ENCODE measurements around the gene AMHR2.
A peak's percentile ranks its signal among the peaks of the same experiment; 100 is the strongest.
"Not testable (repeated sequence)": the region's sequence is repeated elsewhere in the genome, so short reads cannot be mapped to it uniquely, and the experiment has no call there.

Gene AMHR2

DNA sequence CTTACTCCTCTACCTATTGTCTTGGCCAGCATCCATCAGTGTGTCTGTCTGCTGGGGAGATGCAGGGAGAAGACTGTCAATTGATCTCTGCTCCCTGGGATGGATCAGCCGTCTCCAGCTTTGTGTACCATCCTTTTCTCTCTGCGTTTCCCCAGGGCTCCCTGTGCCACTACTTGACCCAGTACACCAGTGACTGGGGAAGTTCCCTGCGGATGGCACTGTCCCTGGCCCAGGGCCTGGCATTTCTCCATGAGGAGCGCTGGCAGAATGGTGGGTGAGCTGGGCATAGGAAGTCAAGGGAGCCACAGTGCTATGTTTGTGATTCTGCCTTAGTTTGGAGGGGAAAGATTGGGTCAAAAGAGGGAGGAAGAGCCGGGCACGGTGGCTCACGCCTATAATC lies 5.1 kb downstream of the AMHR2 start:
- Mint-ChIP-seq H3K27ac (no peak overlapping the region), H3K9me3 (no peaks in the 10 kb centered on the region), H3K27me3 (no peaks in the 10 kb centered on the region), H3K4me3 (no peak overlapping the region), H3K4me1 (peaks cover 10% of the 10 kb centered on the region)
- ATAC-seq, result no peak
- DNase-seq, result no peak

DNA sequence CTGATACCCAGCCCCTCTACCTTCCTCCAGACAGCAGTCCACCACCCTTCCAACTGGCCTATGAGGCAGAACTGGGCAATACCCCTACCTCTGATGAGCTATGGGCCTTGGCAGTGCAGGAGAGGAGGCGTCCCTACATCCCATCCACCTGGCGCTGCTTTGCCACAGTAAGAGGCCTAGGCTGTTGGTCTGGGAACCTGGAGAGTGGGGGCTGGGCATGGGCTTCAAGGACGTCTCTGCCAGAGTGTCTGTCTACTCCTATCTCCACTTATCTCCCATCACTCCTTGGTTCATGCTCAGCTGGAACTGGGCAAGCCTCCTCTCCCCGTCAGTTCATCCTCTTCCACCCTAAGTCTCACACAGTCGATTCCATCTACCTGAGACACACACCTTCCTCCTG lies 6.5 kb downstream of the AMHR2 start:
- DNase-seq, result no peak
- H3K4me3 Mint-ChIP-seq, result no peak overlapping the region
- ATAC-seq, result no peak

DNA sequence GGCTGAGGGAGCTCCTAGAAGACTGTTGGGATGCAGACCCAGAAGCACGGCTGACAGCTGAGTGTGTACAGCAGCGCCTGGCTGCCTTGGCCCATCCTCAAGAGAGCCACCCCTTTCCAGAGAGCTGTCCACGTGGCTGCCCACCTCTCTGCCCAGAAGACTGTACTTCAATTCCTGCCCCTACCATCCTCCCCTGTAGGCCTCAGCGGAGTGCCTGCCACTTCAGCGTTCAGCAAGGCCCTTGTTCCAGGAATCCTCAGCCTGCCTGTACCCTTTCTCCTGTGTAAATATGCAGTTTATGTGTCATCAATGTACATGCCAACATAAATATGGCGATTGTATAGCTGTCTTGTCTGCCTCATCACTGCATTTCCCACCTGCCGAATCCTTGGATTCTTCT lies 7.5 kb downstream of the AMHR2 start:
- no peaks in the 10 kb centered on the region for H3K27me3 Mint-ChIP-seq
- no peak overlapping the region for H3K4me3 Mint-ChIP-seq
- no peaks in the 10 kb centered on the region for H3K9me3 Mint-ChIP-seq
- peaks cover 10% of the 10 kb centered on the region for H3K4me1 Mint-ChIP-seq
- ATAC-seq (no peak), DNase-seq (no peak)
- H3K27ac Mint-ChIP-seq, result no peak overlapping the region

More for the DNA sequence above, 6.5 kb downstream of the AMHR2 start:
- no peaks in the 10 kb centered on the region for H3K27me3 Mint-ChIP-seq
- H3K4me1 Mint-ChIP-seq, result peaks cover 10% of the 10 kb centered on the region
- H3K9me3 Mint-ChIP-seq, result no peaks in the 10 kb centered on the region
- no peak overlapping the region for H3K27ac Mint-ChIP-seq

DNA sequence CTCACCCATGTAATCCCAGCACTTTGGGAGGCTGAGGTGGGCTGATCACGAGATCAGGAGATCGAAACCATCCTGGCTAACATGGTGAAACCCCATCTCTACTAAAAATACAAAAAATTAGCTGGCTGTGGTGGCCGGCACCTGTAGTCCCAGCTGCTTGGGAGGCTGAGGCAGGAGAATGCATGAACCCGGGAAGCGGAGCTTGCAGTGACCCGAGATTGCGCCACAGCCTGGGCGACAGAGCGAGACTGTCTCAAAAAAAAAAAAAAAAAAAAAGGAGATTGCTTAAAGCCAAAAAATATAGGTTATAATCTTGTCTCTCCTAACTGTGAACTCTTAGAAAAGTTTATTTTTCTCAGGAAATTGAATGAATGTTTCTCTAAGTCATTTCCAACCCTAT lies 11.7 kb downstream of the AMHR2 start:
- H3K9me3 Mint-ChIP-seq, H3K27ac Mint-ChIP-seq, ATAC-seq: not testable (repeated sequence)

DNA sequence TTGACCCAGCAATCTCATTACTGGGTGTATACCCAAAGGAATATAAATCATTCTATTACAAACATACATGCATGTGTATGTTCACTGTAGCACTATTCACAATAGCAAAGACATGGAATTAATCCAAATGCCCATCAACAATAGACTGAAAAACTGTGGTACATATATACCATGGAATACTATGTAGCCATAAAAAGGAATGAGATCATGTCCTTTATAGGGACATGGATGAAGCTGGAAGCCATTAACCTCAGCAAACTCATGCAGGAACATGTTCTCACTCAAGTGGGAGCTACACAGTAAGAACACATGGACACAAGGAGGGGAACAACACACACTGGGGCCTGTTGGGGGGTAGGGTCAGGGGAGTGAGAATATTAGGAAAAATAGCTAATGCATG lies 15.9 kb downstream of the AMHR2 start:
- not testable (repeated sequence) for DNase-seq, H3K27ac Mint-ChIP-seq, ATAC-seq, H3K9me3 Mint-ChIP-seq, H3K4me3 Mint-ChIP-seq, H3K27me3 Mint-ChIP-seq
- H3K4me1 Mint-ChIP-seq, result peaks cover 26% of the 10 kb centered on the region

More for the DNA sequence above, 11.7 kb downstream of the AMHR2 start:
- DNase-seq, H3K27me3 Mint-ChIP-seq, H3K4me1 Mint-ChIP-seq, H3K4me3 Mint-ChIP-seq: not testable (repeated sequence)

DNA sequence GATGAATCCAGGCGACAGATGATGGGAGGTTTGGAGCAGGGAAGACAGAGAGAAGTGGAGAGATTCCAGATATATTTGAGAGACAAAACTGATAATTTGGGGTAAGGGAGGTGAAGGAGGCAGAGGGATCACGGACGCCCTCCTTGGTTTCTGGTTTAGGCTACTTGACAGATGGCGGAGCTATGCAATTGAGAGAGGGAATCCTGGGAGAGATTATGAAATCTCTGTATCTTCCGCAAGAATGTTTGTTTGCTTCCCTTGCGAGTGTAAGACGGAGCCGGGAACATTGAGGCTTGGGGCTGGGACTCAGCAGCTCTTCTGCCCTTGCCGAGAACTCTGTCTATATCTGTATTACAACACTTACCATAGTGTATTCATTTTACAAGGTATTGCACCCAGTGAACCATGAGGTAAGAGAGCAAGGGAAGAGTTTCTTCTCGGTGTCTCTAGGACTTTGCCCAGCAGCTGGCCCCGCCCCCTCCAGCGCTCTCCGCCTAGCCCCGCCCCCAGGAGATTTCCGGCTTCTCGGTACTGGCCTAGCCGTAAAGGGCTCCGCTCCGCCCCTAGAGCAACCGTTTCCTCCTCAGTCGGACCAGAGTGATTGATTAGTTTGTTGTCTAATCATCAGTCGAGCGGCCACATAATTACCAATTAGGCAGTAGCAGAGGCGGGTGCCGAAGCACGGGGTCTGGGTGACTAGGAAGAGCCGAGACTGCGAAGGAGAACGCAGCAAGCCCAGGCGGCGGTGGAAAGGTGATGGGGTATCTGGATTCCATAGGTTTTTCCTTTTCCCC lies 17.6 kb downstream of the AMHR2 start, which contains the start of gene PRR13:
Gene PRR13 (plus strand): TSS at position 695 of the 794 bp plus-strand sequence. CDS start 981 bp downstream, outside the sequence.
- Mint-ChIP-seq H3K4me3 (peak within 1 kb of the TSS; percentile 82 to 94), H3K27me3 (no peaks in the 10 kb centered on the region), H3K27ac (peak within 1 kb of the TSS; percentile 92 to 95), H3K9me3 (no peaks in the 10 kb centered on the region), H3K4me1 (peaks cover 42% of the 10 kb centered on the region)
- DNase-seq (peak; percentile 93 to 97), ATAC-seq (peak; percentile 98)

DNA sequence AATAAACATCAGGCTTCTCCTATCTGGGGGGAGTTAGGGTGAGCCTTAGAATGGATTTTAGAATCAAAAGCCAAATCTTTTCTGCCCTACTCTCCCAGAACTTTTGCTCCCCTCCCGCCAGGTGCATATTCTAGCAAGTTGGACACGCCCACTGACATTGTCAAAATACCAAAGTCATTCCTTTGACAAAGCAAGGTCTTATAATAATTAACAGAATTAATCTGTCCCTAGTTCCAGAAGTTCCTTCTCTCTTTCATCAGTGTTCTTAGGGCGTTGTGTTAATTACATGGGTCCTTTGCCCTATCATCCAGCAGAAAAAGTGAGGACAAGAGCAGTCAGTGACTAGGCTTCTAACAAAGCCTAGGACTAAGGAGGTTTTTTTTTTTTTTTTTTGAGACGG lies 20.3 kb downstream of the AMHR2 start:
- ATAC-seq, result no peak
- H3K4me3 Mint-ChIP-seq, result peak overlapping the region; percentile 62 to 79
- no peak for DNase-seq
- H3K9me3 Mint-ChIP-seq, result no peaks in the 10 kb centered on the region
- H3K27ac Mint-ChIP-seq, result peak overlapping the region in 1 of 2 donors; percentile 69
- no peaks in the 10 kb centered on the region for H3K27me3 Mint-ChIP-seq
- peaks cover 47% of the 10 kb centered on the region for H3K4me1 Mint-ChIP-seq

DNA sequence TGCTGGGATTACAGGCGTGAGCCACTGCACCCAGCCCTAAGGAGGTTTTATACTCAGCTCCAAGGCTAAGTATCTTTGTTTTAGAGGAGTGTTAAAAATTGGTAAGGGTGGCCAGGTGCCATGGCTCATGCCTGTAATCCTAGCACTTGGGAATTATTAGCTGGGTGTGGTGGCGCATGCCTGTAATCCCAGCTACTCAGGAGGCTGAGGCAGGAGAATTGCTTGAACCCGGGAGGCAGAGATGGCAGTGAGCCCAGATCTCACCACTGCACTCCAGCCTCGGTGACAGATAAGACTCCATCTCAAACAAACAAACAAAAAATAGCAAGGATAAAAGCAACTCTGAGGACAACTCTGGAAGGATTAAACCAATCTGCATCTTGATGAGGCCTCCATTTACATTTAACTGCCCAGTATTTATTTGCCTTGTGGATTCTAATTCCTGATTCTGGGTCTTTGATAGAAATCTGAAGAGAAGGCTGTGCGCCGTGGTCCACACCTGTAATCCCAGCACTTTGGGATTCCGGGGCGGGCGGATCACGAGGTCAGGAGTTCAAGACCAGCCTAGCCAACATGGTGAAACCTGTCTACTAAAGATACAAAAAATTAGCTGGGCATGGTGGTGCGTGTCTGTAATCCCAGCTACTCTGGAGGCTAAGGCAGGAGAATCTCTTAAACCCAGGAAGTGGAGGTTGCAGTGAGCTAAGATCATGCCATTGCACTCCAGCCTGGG lies 21.1 kb downstream of the AMHR2 start:
- H3K9me3 Mint-ChIP-seq, DNase-seq, ATAC-seq, H3K27me3 Mint-ChIP-seq: not testable (repeated sequence)
- peak overlapping the region; percentile 23 to 72 for H3K27ac Mint-ChIP-seq
- peak overlapping the region; percentile 27 to 33 for H3K4me3 Mint-ChIP-seq
- H3K4me1 Mint-ChIP-seq, result peaks cover 47% of the 10 kb centered on the region

DNA sequence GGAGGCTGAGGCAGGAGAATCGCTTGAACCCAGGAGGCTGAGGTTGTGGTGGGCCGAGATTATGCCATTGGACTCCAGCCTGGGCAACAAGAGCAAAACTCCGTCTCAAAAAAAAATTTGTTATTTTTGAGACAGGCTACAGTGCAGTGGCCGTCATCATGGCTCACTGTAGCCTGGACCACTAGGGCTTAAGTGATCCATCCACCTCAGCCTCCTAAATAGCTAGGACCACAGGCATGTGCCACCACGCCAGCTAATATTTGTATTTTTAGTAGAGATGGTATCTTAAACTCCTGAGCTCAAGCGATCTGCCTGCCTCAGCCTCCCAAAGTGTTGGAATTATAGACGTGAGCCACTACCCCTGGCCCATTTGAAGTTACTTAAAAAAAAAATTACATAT lies 27.3 kb downstream of the AMHR2 start:
- Mint-ChIP-seq H3K4me1 (peaks cover 59% of the 10 kb centered on the region), H3K9me3 (no peaks in the 10 kb centered on the region), H3K27ac (no peak overlapping the region), H3K27me3 (no peaks in the 10 kb centered on the region), H3K4me3 (no peak overlapping the region)
- DNase-seq, result no peak
- ATAC-seq, result no peak

DNA sequence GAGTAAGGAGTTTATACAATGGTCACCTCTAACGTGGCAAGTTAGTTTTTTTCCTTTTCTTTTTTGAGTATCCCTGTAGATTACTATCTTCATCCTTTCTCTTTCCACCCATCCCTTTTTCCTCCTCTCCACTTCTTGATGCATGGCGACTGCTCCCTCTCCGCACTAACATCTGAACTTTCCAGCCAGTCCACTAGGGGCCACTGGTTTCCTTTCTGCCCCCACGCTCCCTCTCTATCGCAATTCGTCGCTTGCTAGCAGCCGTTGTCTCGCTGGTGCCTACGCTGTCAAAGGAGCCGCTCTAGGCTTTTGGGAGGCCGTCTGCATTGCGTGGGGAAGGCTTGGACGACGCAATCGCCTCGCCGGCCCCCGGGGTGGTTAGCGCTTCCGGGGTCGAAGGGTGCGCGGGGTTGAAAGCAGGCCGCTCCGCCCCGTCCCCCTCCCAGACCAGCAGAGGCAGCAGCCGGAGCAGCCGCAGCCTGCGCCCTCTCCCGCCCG lies 28.1 kb downstream of the AMHR2 start, which contains the start of gene PCBP2:
Gene PCBP2 (plus strand): TSS at position 442 of the 498 bp plus-strand sequence. CDS start 2,699 bp downstream, outside the sequence.
- H3K27me3 Mint-ChIP-seq, result no peaks in the 10 kb centered on the region
- no peaks in the 10 kb centered on the region for H3K9me3 Mint-ChIP-seq
- H3K4me3 Mint-ChIP-seq, result peak within 1 kb of the TSS; percentile 86 to 94
- peak within 1 kb of the TSS; percentile 98 to 100 for H3K27ac Mint-ChIP-seq
- peaks cover 56% of the 10 kb centered on the region for H3K4me1 Mint-ChIP-seq
- ATAC-seq (peak; percentile 97), DNase-seq (peak; percentile 98 to 99)

DNA sequence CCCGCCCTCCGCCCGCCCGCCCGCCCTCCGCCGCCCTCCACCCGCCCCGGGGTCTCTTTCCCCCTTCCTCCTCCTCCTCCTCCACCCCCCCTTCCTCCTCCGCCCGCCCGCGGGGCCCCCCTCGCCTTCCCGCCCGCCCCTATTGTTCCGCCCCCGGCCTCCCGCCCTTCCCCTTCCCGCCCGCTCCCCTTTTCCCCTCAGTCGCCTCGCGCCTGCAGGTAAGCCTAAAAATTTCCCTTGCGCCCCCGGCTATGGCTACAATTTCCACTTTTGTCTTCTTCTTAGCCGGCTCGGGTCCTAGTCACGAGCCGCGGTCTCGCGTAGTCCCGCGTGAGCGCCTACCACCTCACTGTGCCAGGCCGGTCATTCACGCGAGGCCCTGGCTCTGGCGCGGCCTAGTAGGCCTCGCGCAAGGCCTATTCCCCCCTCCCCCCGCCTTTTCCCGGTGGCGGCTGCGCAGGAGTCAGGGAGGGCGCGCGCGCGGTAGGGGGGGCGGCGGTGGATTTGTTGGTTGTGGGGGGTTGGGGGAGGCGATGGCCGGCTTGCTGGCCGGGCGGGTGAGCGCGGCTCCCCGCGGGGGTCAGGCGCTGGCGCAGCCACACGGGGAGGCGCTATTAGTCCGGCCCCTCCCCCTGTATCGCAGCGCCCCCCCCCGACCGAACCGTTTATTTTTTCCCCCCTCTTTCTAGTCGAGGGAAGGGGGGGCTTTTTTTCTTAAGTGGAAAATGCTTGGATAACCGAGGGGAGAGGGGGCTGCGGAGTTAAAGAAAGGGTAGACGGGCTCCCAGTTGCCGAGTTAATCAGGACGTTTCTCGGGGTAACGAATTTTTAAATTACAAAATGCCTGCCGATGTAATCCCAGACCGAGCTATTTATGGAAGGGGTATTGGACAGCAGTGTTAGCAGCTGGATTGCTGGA lies 28.8 kb downstream of the AMHR2 start:
- Mint-ChIP-seq H3K4me3 (peak overlapping the region; percentile 86 to 94), H3K4me1 (peaks cover 57% of the 10 kb centered on the region), H3K9me3 (no peaks in the 10 kb centered on the region), H3K27me3 (no peaks in the 10 kb centered on the region), H3K27ac (peak overlapping the region; percentile 98 to 100)
- DNase-seq (peak; percentile 79 to 82), ATAC-seq (peak; percentile 48)

DNA sequence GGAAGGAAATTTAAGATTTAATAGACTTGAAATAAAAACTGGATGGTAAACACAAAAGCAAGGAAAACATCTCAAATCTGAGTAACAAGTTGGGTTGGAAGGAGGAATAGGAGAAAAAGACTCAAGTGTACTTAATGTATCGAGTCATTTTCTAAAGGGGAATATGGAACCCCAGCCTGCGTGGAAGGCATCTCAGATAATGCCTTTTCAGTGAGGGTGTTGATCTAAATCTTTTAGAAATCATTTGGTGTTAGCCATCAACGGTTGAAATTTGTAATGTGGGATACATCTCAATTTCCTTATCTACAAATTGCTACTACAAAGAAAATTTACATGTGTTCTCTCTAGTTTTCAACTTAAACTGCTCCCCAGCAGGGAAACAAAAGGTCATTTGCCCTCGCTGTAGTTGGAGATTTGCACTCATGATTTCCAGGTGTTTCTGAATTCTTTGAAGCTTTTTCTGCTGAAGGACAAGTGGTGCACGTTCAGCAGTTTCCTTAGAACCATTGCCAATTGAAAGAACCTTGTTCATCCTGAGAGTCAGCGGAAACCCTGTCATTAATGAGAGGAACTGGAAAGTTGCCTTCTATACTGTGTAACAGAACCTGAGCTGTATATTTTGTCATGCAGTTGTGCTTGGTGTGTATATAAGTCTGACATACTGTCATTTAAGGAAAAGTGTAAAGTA lies 30.4 kb downstream of the AMHR2 start:
- H3K27me3 Mint-ChIP-seq, result no peaks in the 10 kb centered on the region
- ATAC-seq (no peak), DNase-seq (no peak)
- peak overlapping the region; percentile 69 to 100 for H3K27ac Mint-ChIP-seq
- no peaks in the 10 kb centered on the region for H3K9me3 Mint-ChIP-seq
- H3K4me3 Mint-ChIP-seq, result peak overlapping the region; percentile 86 to 94
- H3K4me1 Mint-ChIP-seq, result peaks cover 67% of the 10 kb centered on the region

DNA sequence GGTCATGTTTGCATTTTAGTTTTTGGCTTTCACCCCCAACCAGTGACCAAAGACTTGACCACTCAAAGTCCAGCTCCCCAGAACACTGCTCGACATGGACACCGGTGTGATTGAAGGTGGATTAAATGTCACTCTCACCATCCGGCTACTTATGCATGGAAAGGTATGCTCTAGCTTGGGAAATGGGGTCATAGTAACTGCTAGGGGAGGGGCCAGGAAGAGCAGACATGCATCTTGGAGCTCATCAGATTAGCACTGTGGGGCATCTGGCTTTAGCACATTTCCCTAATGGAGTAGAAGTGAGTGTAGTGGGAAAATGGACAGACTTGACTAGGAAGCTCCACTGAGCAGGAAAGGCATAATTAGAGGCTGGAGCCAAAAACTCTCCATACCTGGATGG lies 31.1 kb downstream of the AMHR2 start:
- DNase-seq (no peak), ATAC-seq (no peak)
- Mint-ChIP-seq H3K4me3 (peak overlapping the region in 1 of 2 donors; percentile 86), H3K27me3 (no peaks in the 10 kb centered on the region), H3K27ac (peak overlapping the region in 1 of 2 donors; percentile 60), H3K9me3 (no peaks in the 10 kb centered on the region), H3K4me1 (peaks cover 72% of the 10 kb centered on the region)

DNA sequence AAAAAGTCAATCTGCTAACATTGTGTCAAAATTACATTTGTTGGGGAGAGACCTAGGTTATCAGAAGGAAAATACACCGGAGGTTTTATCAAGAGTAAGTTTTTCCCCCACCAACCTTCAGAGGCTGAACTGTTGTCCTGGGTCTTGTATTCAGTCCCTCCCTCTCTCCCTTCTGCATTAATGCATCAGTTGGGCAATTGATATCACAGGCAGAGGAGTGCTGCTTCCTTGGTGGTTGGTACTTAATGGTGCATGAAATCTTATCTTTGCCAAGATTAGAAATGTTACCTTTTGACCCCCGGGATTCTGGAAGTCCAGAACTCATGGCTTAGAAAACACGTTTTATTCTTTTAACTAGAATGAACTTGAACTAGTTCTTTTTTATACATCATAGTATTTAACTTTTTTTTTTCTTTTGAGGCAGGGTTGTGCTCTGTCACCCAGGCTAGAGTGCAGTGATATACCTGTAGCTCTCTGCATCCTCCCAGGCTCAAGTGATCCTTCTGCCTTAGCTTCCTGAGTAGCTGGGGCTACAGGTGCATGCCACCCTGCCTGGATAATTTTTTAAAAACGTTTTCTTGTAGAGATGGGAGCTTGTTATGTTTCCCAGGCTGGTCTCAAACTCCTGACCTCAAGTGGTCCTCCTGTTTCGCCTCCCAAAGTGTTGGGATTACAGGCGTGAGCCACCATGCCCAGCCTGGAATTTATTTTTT lies 33.2 kb downstream of the AMHR2 start:
- Mint-ChIP-seq H3K27me3 (no peaks in the 10 kb centered on the region), H3K4me1 (peaks cover 77% of the 10 kb centered on the region), H3K4me3 (no peak overlapping the region), H3K27ac (peak overlapping the region; percentile 52 to 90), H3K9me3 (no peaks in the 10 kb centered on the region)
- no peak for DNase-seq
- no peak for ATAC-seq

Measured in stimulated activated naive CD8-positive, alpha-beta T cell treated with anti-CD3 and anti-CD28 coated beads, Interleukin-15, amount 100 ng/mL, for 72 hours (primary cell).